ENCODE results near the gene C12orf50.

DNA sequence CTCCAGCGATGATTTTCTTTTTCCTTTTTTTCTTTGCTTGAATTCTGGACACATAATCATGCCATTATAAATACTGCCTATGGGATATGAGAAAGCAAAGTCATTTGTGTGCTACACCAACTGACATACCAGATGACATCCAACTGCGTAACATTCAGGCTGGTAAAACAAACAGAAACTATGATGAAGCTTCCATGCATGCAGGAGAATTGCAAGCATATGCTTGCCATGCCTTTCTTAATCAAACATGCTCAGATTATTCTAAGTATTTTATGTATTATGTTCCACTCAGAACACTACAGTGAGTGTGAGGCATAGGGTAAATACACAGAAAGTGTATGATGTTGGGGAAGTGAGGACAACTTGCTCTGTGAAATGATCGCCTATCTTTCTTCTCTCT is 97.4 kb downstream of the C12orf50 start:
- TF ChIP-seq EZH2phosphoT487 (IDR thresholded peaks at IDR 0.05; ENCODE audit: borderline replicate concordance) = no peak
- TF ChIP-seq, protein P1, sequence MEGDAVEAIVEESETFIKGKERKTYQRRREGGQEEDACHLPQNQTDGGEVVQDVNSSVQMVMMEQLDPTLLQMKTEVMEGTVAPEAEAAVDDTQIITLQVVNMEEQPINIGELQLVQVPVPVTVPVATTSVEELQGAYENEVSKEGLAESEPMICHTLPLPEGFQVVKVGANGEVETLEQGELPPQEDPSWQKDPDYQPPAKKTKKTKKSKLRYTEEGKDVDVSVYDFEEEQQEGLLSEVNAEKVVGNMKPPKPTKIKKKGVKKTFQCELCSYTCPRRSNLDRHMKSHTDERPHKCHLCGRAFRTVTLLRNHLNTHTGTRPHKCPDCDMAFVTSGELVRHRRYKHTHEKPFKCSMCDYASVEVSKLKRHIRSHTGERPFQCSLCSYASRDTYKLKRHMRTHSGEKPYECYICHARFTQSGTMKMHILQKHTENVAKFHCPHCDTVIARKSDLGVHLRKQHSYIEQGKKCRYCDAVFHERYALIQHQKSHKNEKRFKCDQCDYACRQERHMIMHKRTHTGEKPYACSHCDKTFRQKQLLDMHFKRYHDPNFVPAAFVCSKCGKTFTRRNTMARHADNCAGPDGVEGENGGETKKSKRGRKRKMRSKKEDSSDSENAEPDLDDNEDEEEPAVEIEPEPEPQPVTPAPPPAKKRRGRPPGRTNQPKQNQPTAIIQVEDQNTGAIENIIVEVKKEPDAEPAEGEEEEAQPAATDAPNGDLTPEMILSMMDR (conservative IDR thresholded peaks at IDR 0.05; ENCODE audit: low read length) = no peak

Measured in Loucy (cell line).